Articular chondrocyte of knee joint (primary cell): ENCODE data around the gene IFNA10. TPM values are rescaled to one million over a fixed set of nuclear protein-coding genes. Genes with fewer than 3 reads are reported as not detected.

Experiments
- small RNA-seq: library from RNA; depleted of rRNA; stranded (forward); fragments of <200 nt; gene quantifications from one replicate; pipeline ENCODE3, GENCODE V24; 2012
- total RNA-seq: library from RNA; depleted of rRNA; stranded (reverse); fragments of >200 nt; gene quantifications from 2 replicates; pipeline ENCODE4 v1.2.3, GENCODE V29; 2012

IFNA10 gene
- total RNA-seq: not detected in 2 replicates

GRCh38 chr9:21207043-21207442, at the start of gene IFNA10:
Gene IFNA10 (minus strand): TSS chr9:21207143. CDS start chr9:21207097, 46 bp downstream.

GRCh38 chr9:21239911-21240310, 33.0 kb upstream of the IFNA10 start, which contains the start of gene IFNA14:
Gene IFNA14 (minus strand): TSS chr9:21240005. CDS start chr9:21239935, 70 bp downstream.

GRCh38 chr9:21228122-21228521, 21.2 kb upstream of the IFNA10 start, which contains the start of gene IFNA17:
Gene IFNA17 (minus strand): TSS chr9:21228222. CDS start chr9:21228173, 49 bp downstream.

GRCh38 chr9:21217211-21217610, 10.3 kb upstream of the IFNA10 start, which contains the start of gene IFNA16:
Gene IFNA16 (minus strand): TSS chr9:21217311. CDS start chr9:21217305, 6 bp downstream.

GRCh38 chr9:21202105-21202504, 4.8 kb downstream of the IFNA10 start, which contains the start of gene IFNA7:
Gene IFNA7 (minus strand): TSS chr9:21202205. CDS start chr9:21202165, 40 bp downstream.

GRCh38 chr9:21187487-21187886, 19.5 kb downstream of the IFNA10 start, which contains the start of gene IFNA4:
Gene IFNA4 (minus strand): TSS chr9:21187587. CDS start chr9:21187531, 56 bp downstream.

GRCh38 chr9:21166560-21166959, 40.4 kb downstream of the IFNA10 start, which contains the start of gene IFNA21:
Gene IFNA21 (minus strand): TSS chr9:21166660. CDS start chr9:21166612, 48 bp downstream.

Small RNAs within 50 kb of the gene (small RNA-seq; reads per million reads assigned to genes)
- not detected for gene RF00019

Other genes starting within 250 kb of the IFNA10 start
- 13.3 and 17.2 TPM in 2 replicates for gene HACD4, start 175.5 kb downstream of the IFNA10 start, total RNA-seq
- not detected in 2 replicates for gene IFNB1, start 129.2 kb downstream of the IFNA10 start, total RNA-seq
- gene IFNW1, start 65.3 kb downstream of the IFNA10 start, total RNA-seq: not detected in 2 replicates
- not detected in 2 replicates for gene IFNA21, start 40.5 kb downstream of the IFNA10 start, total RNA-seq
- gene IFNA4, start 19.6 kb downstream of the IFNA10 start, total RNA-seq: not detected in 2 replicates
- gene IFNA7, start 4.9 kb downstream of the IFNA10 start, total RNA-seq: not detected in 2 replicates
- gene IFNA16, start 10.2 kb upstream of the IFNA10 start, total RNA-seq: not detected in 2 replicates
- not detected in 2 replicates for gene IFNA17, start 21.1 kb upstream of the IFNA10 start, total RNA-seq
- gene IFNA14, start 32.9 kb upstream of the IFNA10 start, total RNA-seq: not detected in 2 replicates
- 0.13 TPM in 1 of 2 replicates, not detected in the other for gene IFNA5, start 98.2 kb upstream of the IFNA10 start, total RNA-seq
- 50.0 and 56.1 TPM in 2 replicates for gene KLHL9, start 128.3 kb upstream of the IFNA10 start, total RNA-seq
- 0.13 TPM in 1 of 2 replicates, not detected in the other for gene IFNA6, start 143.7 kb upstream of the IFNA10 start, total RNA-seq
- 0.11 TPM in 1 of 2 replicates, not detected in the other for gene IFNA13, start 160.9 kb upstream of the IFNA10 start, total RNA-seq
- gene IFNA2, start 178.3 kb upstream of the IFNA10 start, total RNA-seq: 0.11 TPM in 1 of 2 replicates, not detected in the other
- gene IFNA8, start 202.0 kb upstream of the IFNA10 start, total RNA-seq: not detected in 2 replicates
- gene IFNA1, start 233.3 kb upstream of the IFNA10 start, total RNA-seq: not detected in 2 replicates